SH-SY5Y (cell line): ENCODE measurements around the gene ATG12.

Source experiments
- GATA2 ChIP-seq: IDR thresholded peaks from 2 replicates; pipeline ENCODE4 v1.6.1; 2011; ENCODE audit warnings: mild to moderate bottlenecking, low read depth, low read length
- GATA3 ChIP-seq: IDR thresholded peaks from 2 replicates; pipeline ENCODE4 v1.6.1; 2011; ENCODE audit warnings: low read depth, mild to moderate bottlenecking, low read length, moderate library complexity

DNA sequence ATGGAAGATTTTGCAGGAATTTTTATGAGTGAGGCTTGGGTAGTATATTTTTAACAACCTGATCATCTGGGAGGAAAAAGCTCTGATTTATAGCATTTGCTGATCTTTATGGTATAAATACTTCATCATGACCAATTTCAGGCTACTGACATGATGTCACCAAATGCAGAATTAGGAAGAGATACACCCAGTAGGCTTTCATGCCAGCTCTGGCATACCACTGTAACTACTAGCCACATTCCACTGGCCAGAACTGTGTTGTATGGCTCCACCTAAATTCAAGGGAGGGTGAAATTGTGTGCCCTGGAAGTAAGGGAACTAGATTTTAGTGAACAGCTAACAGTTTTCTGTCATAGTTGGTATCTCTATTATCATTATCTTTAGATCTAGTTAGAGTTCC is 18.0 kb upstream of the ATG12 start:
- TF ChIP-seq GATA2 = no peak
- TF ChIP-seq GATA3 = no peak
